Mucosa of descending colon (tissue), 3 donors: ENCODE measurements around the gene DSE. TPM values are rescaled to one million over a fixed set of nuclear protein-coding genes. Genes with fewer than 3 reads are reported as not detected.

ENCODE experiments used
- ATAC-seq: fragments of 200-7000 bp; cut with Tn5 transposase; one replicate; pipeline ENCODE4 v1.9.1; 2020; ENCODE audit warnings: mild to moderate bottlenecking, moderate library complexity
- DNase-seq, 3 donors: peaks; one replicate each; pipeline ENCODE4 v3.0.0-alpha.2; 2020
- H3K36me3 ChIP-seq: fragments of 200-600 bp; one replicate; pipeline ENCODE4 v1.8.0; 2021; ENCODE audit warnings: low read depth, mild to moderate bottlenecking
- H3K4me1 ChIP-seq: fragments of 200-600 bp; one replicate; pipeline ENCODE4 v1.8.0; 2021; ENCODE audit warnings: low read depth, mild to moderate bottlenecking
- H3K4me3 ChIP-seq: fragments of 200-600 bp; one replicate; pipeline ENCODE4 v1.8.0; 2021; ENCODE audit warnings: mild to moderate bottlenecking
- H3K9me3 ChIP-seq: fragments of 200-600 bp; one replicate; pipeline ENCODE4 v1.8.0; 2021; ENCODE audit warnings: mild to moderate bottlenecking
- intact Hi-C, 2 donors: fragments of 100-400 bp; cut with DNase I in 1 of 2; cut with micrococcal nuclease in 1 of 2; formaldehyde crosslinking; loops; one replicate each; pipeline versions ENCODE4 v1.11.0 to v1.11.1; 2022; cut with DNase I, micrococcal nuclease
- total RNA-seq, 3 donors: library from RNA; stranded (reverse); fragmentation: NEBNext Ultra II Directional in 2 of 3; extraction: Animal tissue kit (Norgen Biotek cat#: 25700) in 2 of 3; gene quantifications; one replicate each; pipeline versions ENCODE4 v1.2.1 to v1.2.4, GENCODE V29; 2021 to 2023
- TF ChIP-seq, protein P1 (sequence below): fragments of 200-600 bp; IDR thresholded peaks from one replicate; pipeline ENCODE4 v1.8.0; 2022; ENCODE audit warnings: antibody characterized with exemption, mild to moderate bottlenecking
- donor health status: DM: no; HTN: no; CAD: no; lungs with moderate emphysema.
- donor health status: DM: no; HTN: no; CAD: no.
- donor health status: DM: no; HTN: yes; CAD: no.

Gene DSE
- total RNA-seq, 3 donors from 2014 or later = 6.3 to 23.8 (median 14.4) TPM

DNA sequence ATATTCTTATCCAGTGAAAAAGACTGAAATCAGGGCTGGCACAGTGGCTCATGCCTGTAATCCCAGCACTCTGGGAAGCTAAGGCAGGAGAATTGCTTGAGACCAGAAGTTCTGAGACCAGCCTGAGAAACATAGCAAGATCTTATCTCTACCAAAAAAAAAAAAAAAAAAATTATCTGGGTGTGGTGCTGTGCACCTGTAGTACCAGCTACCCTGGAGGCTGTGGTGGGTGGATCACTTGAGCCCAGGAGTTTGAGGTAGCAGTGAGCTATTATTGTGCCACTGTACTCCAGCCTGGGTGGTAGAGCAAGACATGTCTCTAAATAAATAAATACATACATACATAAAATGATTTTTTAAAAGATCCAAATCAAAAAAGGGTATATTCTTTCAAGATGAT is 96.8 kb downstream of the DSE start:
- Histone ChIP-seq H3K9me3 (no peaks in the 10 kb centered on the region), H3K36me3 (no peaks in the 10 kb centered on the region), H3K4me1 (no peaks in the 10 kb centered on the region), H3K4me3 (no peak overlapping the region)
- ATAC-seq (no peak), DNase-seq (no peak)
- intact Hi-C loops = no loop called here
- TF ChIP-seq, protein P1, sequence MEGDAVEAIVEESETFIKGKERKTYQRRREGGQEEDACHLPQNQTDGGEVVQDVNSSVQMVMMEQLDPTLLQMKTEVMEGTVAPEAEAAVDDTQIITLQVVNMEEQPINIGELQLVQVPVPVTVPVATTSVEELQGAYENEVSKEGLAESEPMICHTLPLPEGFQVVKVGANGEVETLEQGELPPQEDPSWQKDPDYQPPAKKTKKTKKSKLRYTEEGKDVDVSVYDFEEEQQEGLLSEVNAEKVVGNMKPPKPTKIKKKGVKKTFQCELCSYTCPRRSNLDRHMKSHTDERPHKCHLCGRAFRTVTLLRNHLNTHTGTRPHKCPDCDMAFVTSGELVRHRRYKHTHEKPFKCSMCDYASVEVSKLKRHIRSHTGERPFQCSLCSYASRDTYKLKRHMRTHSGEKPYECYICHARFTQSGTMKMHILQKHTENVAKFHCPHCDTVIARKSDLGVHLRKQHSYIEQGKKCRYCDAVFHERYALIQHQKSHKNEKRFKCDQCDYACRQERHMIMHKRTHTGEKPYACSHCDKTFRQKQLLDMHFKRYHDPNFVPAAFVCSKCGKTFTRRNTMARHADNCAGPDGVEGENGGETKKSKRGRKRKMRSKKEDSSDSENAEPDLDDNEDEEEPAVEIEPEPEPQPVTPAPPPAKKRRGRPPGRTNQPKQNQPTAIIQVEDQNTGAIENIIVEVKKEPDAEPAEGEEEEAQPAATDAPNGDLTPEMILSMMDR = no peak

DNA sequence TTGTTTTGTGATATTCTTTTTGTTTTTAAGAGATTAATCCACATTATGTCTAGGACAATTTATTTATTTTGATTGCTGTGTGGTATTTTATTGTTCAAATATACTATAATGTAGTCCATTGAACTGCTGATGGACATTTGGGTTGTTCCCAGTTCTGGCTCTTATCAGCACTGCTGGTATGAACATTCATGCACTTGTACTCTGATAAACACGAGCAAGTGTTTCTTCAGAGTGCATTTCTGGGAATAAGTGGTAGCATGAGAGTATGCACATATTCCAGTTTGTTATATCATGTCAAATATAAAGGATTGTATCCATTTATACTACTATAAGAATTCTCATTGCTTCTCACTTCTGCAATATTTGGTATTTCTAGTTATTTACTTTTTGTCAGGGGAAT is 97.5 kb downstream of the DSE start:
- intact Hi-C loops = no loop called here
- Histone ChIP-seq H3K4me1 (no peaks in the 10 kb centered on the region), H3K36me3 (no peaks in the 10 kb centered on the region), H3K4me3 (no peak overlapping the region), H3K9me3 (no peaks in the 10 kb centered on the region)
- TF ChIP-seq, protein P1 = no peak
- no peak for ATAC-seq
- no peak for DNase-seq

DNA sequence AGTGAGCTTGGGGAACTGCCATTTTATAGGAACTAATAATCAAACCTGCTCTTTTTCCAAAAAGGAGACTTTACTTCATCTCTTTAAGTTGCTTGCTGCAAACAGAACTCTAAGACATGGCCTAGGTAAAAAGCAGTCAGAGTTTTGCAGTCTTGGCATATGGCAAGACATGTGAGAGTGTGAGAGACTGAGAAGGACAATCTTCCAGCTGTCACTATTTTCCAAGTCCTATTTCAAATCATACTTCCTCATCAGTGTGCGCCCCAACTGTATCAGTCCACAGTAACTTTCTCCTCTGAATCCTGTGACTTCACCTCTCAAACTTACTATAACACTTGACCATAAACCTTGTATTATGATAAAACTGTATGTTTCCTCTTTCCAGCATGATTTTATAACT is 100.8 kb downstream of the DSE start:
- intact Hi-C loops = no loop called here

DNA sequence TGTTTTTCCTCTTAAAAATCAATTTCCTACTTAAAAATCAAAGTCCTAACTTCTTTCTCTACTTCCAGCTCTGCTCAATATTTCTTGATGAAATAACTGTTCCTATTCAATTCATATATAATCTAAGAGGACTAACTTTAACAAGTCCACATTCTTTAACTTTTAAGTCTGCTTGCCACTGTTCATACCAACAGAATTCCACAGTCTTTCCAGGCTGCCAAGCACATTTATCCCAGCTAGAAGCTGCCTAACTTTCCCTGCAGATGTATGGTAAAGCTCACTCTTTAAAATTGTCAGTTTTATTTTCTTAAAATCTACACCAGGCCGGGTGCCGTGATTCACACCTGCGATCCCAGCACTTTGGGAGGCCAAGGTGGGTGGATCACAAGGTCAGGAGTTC is 102.0 kb downstream of the DSE start:
- intact Hi-C loops = no loop called here
- Histone ChIP-seq H3K9me3 (no peaks in the 10 kb centered on the region), H3K36me3 (no peaks in the 10 kb centered on the region), H3K4me3 (no peak overlapping the region), H3K4me1 (no peaks in the 10 kb centered on the region)
- TF ChIP-seq, protein P1 = no peak
- no peak for DNase-seq
- no peak for ATAC-seq

More for the DNA sequence above, 100.8 kb downstream of the DSE start:
- H3K4me3 ChIP-seq = no peak overlapping the region
- TF ChIP-seq, protein P1 = no peak
- DNase-seq = no peak
- ATAC-seq = no peak
- H3K4me1 ChIP-seq = no peaks in the 10 kb centered on the region
- H3K36me3 ChIP-seq = no peaks in the 10 kb centered on the region
- no peaks in the 10 kb centered on the region for H3K9me3 ChIP-seq

DNA sequence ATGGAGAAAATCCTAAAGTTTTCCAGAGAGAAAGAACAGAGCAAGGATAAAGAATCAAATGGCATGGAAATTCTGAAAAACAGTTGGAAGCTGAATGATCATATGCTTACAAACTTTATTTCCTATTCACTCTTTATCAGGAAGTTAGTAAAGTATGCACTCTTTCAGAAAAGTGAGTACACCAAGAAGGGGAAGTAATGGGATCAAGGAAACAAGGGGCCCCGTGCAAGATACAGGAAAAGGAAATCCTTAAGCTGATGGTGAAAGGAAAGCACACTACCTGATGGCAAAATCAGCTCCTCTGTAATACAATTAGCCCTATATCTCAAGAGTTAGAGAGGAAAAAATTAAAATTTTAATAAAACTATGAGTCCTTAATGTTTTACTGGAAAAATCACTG is 104.4 kb downstream of the DSE start:
- no peaks in the 10 kb centered on the region for H3K36me3 ChIP-seq
- DNase-seq (no peak), ATAC-seq (no peak)
- intact Hi-C loops = no loop called here
- no peak overlapping the region for H3K4me3 ChIP-seq
- no peaks in the 10 kb centered on the region for H3K4me1 ChIP-seq
- H3K9me3 ChIP-seq = no peaks in the 10 kb centered on the region
- TF ChIP-seq, protein P1 = no peak
